GM12878 (cell line): Measurements from ENCODE around the gene CLEC16A. TPM values are rescaled to one million over a fixed set of nuclear protein-coding genes. Genes with fewer than 3 reads are reported as not detected.

Source experiments
- ATAC-seq: fragments of 200-7000 bp; cut with Tn5 transposase; 3 replicates; pipeline ENCODE4 v1.9.1; 2020; ENCODE audit warnings: mild to moderate bottlenecking, moderate library complexity
- BruUV-seq: library from RNA; stranded (reverse); fragments of 400-500 nt; replicated peaks from 2 replicates; lab custom pipeline; 2021; lab: Mats Ljungman, UMichigan
- CTCF ChIA-PET: fragments of 300-600 bp; sonication (Branson Sonifier 250); formaldehyde crosslinking; extraction: SDS; loops from one replicate; lab custom pipeline; 2021; ENCODE audit warnings: inconsistent platforms; lab: Yijun Ruan, JAX
- POLR2A ChIA-PET: fragments of 350-600 bp; formaldehyde crosslinking; extraction: SDS; loops from one replicate; lab custom pipeline; 2021; ENCODE audit warnings: inconsistent platforms; lab: Charles Lee
- RAD21 ChIA-PET: fragments of 300-600 bp; sonication (Branson Sonifier 250); formaldehyde crosslinking; loops from one replicate; lab custom pipeline; 2023; ENCODE audit warnings: antibody characterized with exemption; ENCODE audit not compliant: unreplicated experiment; lab: Charles Lee
- SMC1A ChIA-PET: fragments of 300-600 bp; sonication (Branson Sonifier 250); formaldehyde crosslinking; loops from one replicate; lab custom pipeline; 2023; ENCODE audit not compliant: unreplicated experiment, uncharacterized antibody; lab: Charles Lee
- DNase-seq: peaks from one replicate; pipeline ENCODE4 v3.0.0-alpha.2; 2011; ENCODE audit warnings: low read depth, low spot score
- FAIRE-seq: peaks from 3 replicates; lab custom pipeline; 2011; peaks lifted over from hg19 to GRCh38; lab: Jason Lieb, UNC
- H2AFZ ChIP-seq: 2 replicates; pipeline ENCODE4 v1.6.0; 2011; ENCODE audit warnings: low read depth, low read length, control low read depth; ENCODE audit not compliant: control insufficient read depth
- H3K27ac ChIP-seq: 2 replicates; pipeline ENCODE4 v1.5.1; 2011; ENCODE audit warnings: control low read depth; ENCODE audit not compliant: control insufficient read depth, insufficient read depth
- H3K27me3 ChIP-seq, 2 experiments: replicated peaks in 1 of 2; 2 replicates each; pipeline versions ENCODE4 v1.6.0 to v1.6.1; 2011; ENCODE audit warnings: low read length in 1 of 2; ENCODE audit not compliant: control insufficient read depth in 2 of 2, insufficient read depth in 2 of 2
- H3K36me3 ChIP-seq, 2 experiments: 2 replicates each; pipeline ENCODE4 v1.5.1; 2011; ENCODE audit warnings: low read length in 1 of 2; ENCODE audit not compliant: control insufficient read depth in 2 of 2, insufficient read depth in 2 of 2
- H3K4me1 ChIP-seq: 2 replicates; pipeline ENCODE4 v1.6.1; 2011; ENCODE audit warnings: mild to moderate bottlenecking, low read length, moderate library complexity, mixed read lengths; ENCODE audit not compliant: control insufficient read depth, insufficient read depth
- H3K4me2 ChIP-seq: 2 replicates; pipeline ENCODE4 v1.6.0; 2011; ENCODE audit warnings: control low read depth; ENCODE audit not compliant: control insufficient read depth, insufficient read depth
- H3K4me3 ChIP-seq: fragments of 200-600 bp; sonication (generic); 2 replicates; pipeline ENCODE4 v1.5.1; 2016
- H3K79me2 ChIP-seq: 2 replicates; pipeline ENCODE4 v1.6.0; 2011; ENCODE audit warnings: low read length; ENCODE audit not compliant: control insufficient read depth, insufficient read depth
- H3K9ac ChIP-seq: 2 replicates; pipeline ENCODE4 v1.8.0; 2011; ENCODE audit warnings: low read length, control low read depth, mixed read lengths; ENCODE audit not compliant: control insufficient read depth, insufficient read depth
- H3K9me3 ChIP-seq: replicated peaks from 3 replicates; pipeline ENCODE4 v1.5.1; 2011; ENCODE audit warnings: mild to moderate bottlenecking, low read length; ENCODE audit not compliant: control insufficient read depth, insufficient read depth
- H4K20me1 ChIP-seq: 2 replicates; pipeline ENCODE4 v1.6.0; 2011; ENCODE audit not compliant: control insufficient read depth, insufficient read depth
- FOXM1 ChIP-seq: IDR thresholded peaks from 2 replicates; pipeline ENCODE4 v1.6.1; 2012; ENCODE audit warnings: low read depth, mild to moderate bottlenecking, inconsistent platforms, low read length, moderate library complexity
- HDGF ChIP-seq: fragments of 450-650 bp; IDR thresholded peaks from 2 replicates; pipeline ENCODE4 v1.6.1; 2016; ENCODE audit warnings: antibody characterized with exemption
- MEF2A ChIP-seq: IDR thresholded peaks from 2 replicates; pipeline ENCODE4 v1.6.1; 2011; ENCODE audit warnings: low read depth, mild to moderate bottlenecking, low read length, moderate library complexity; ENCODE audit not compliant: insufficient read depth
- MYC ChIP-seq: IDR thresholded peaks from 2 replicates; pipeline ENCODE4 v1.6.1; 2011; ENCODE audit warnings: mild to moderate bottlenecking, low read length, moderate library complexity, inconsistent platforms; ENCODE audit not compliant: insufficient read depth, insufficient replicate concordance, insufficient read length, severe bottlenecking
- NFIC ChIP-seq: IDR thresholded peaks from 2 replicates; pipeline ENCODE4 v1.6.1; 2012; ENCODE audit warnings: low read depth, mild to moderate bottlenecking, inconsistent platforms, low read length, moderate library complexity
- NFYB ChIP-seq: IDR thresholded peaks from 2 replicates; pipeline ENCODE4 v1.6.1; 2011; ENCODE audit warnings: low read depth, mild to moderate bottlenecking, low read length, improper control_type of control experiment, moderate library complexity; ENCODE audit not compliant: insufficient read depth
- PKNOX1 ChIP-seq: fragments of 450-650 bp; IDR thresholded peaks from 2 replicates; pipeline ENCODE4 v1.6.1; 2016; ENCODE audit warnings: mild to moderate bottlenecking
- POLR2AphosphoS5 ChIP-seq: IDR thresholded peaks from 2 replicates; pipeline ENCODE4 v1.6.1; 2011; ENCODE audit warnings: mild to moderate bottlenecking, low read length, inconsistent platforms
- RB1 ChIP-seq: fragments of 450-650 bp; formaldehyde crosslinking; IDR thresholded peaks from 2 replicates; pipeline ENCODE4 v1.6.1; 2017; ENCODE audit warnings: mild to moderate bottlenecking, borderline replicate concordance
- RBBP5 ChIP-seq: fragments of 200-600 bp; sonication (generic); conservative IDR thresholded peaks from 2 replicates; pipeline ENCODE4 v1.6.1; 2016
- YBX1 ChIP-seq: fragments of 450-650 bp; IDR thresholded peaks from 2 replicates; pipeline ENCODE4 v1.6.1; 2016; ENCODE audit warnings: antibody characterized with exemption
- ZSCAN29 ChIP-seq: fragments of 450-650 bp; IDR thresholded peaks from 2 replicates; pipeline ENCODE4 v1.6.1; 2017; ENCODE audit warnings: mild to moderate bottlenecking, moderate library complexity
- WGBS: methylation state at CpG from one replicate; pipeline ENCODE4 v1.1.6; 2016; ENCODE audit warnings: low lambda C conversion rate; ENCODE audit not compliant: insufficient replicate concordance, insufficient coverage; ENCODE audit errors: missing lambda C conversion rate; 5-methylcytosine and 5-hydroxymethylcytosine counted together
- in situ Hi-C: fragments of 300-500 bp; cut with MboI; formaldehyde crosslinking; loops from 9 replicates; pipeline ENCODE4 v1.14.3; 2018; ENCODE audit warnings: mixed read lengths
- intact Hi-C: fragments of 100-400 bp; cut with micrococcal nuclease; formaldehyde crosslinking; loops from one replicate; pipeline ENCODE4 v1.14.2; 2022; ENCODE audit not compliant: unreplicated experiment
- polyA plus RNA-seq, 11 experiments: library from polyadenylated mRNA; depleted of rRNA in 4 of 11; unstranded in 6 of 11; stranded (reverse) in 5 of 11; fragments of >200 nt; fragmentation: Nextera tagmentation in 4 of 11; fragmentation: Illumina TruSeq in 1 of 11; extraction: Ambion mirVana in 4 of 11; extraction: Trizol in 1 of 11; gene quantifications; 1 replicate in 1 of 11; 2 replicates in 10 of 11; pipeline versions ENCODE4 v1.2.1 to v1.2.3, GENCODE V29; 2011 to 2016; ENCODE audit warnings: inconsistent platforms in 2 of 11, missing spikeins in 2 of 11, low read depth in 1 of 11
- total RNA-seq, 4 experiments: library from RNA; depleted of rRNA in 3 of 4; stranded (reverse); fragments of >200 nt in 3 of 4; fragmentation: Illumina TruSeq in 1 of 4; extraction: Trizol in 1 of 4; gene quantifications; 2 replicates each; pipeline versions ENCODE4 v1.2.1 to v1.2.3, GENCODE V29; 2013 to 2021
- TF ChIP-seq, protein P1 (sequence below): IDR thresholded peaks from 2 replicates; pipeline ENCODE4 v1.6.1; 2011; ENCODE audit warnings: mild to moderate bottlenecking, low read depth, low read length, moderate library complexity; ENCODE audit not compliant: insufficient replicate concordance
- TF ChIP-seq, protein P2 (sequence below): IDR thresholded peaks from 2 replicates; pipeline ENCODE4 v1.6.1; 2012; ENCODE audit warnings: low read depth, low read length, improper control_type of control experiment

CLEC16A gene
- total and polyA plus RNA-seq, 10 of the 15 experiments (the other 5 are each of a cell fraction or from before 2014, with no cell fraction given) = 1.5 to 28.8 (median 19.2) TPM

- 91% methylated on average over 13 of the region's 13 CpGs for WGBS
- H3K79me2 ChIP-seq = no peaks in the 10 kb centered on the region
- no peaks in the 10 kb centered on the region for H4K20me1 ChIP-seq
- CTCF ChIA-PET = no interaction called here
- no peak overlapping the region for H3K4me3 ChIP-seq
- no peak for DNase-seq
- no peaks in the 10 kb centered on the region for H3K27me3 ChIP-seq
- in situ Hi-C loops = no loop called here
- peaks cover 0 to 4% of the 10 kb centered on the region in 2 experiments; a peak in 1 of 4 replicates for H3K36me3 ChIP-seq
- no peak for TF ChIP-seq POLR2AphosphoS5
- TF ChIP-seq YBX1 = no peak
- no peak for TF ChIP-seq MEF2A
- TF ChIP-seq MYC = no peak
- no peak for TF ChIP-seq RBBP5
- no peak for TF ChIP-seq NFYB
- no peak for TF ChIP-seq FOXM1
- no peak for TF ChIP-seq ZSCAN29
- no peak for TF ChIP-seq HDGF
- no peak for TF ChIP-seq PKNOX1
- no peak for TF ChIP-seq RB1
- TF ChIP-seq, protein P1, sequence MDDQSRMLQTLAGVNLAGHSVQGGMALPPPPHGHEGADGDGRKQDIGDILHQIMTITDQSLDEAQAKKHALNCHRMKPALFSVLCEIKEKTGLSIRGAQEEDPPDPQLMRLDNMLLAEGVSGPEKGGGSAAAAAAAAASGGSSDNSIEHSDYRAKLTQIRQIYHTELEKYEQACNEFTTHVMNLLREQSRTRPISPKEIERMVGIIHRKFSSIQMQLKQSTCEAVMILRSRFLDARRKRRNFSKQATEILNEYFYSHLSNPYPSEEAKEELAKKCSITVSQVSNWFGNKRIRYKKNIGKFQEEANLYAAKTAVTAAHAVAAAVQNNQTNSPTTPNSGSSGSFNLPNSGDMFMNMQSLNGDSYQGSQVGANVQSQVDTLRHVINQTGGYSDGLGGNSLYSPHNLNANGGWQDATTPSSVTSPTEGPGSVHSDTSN = no peak
- TF ChIP-seq, protein P2, sequence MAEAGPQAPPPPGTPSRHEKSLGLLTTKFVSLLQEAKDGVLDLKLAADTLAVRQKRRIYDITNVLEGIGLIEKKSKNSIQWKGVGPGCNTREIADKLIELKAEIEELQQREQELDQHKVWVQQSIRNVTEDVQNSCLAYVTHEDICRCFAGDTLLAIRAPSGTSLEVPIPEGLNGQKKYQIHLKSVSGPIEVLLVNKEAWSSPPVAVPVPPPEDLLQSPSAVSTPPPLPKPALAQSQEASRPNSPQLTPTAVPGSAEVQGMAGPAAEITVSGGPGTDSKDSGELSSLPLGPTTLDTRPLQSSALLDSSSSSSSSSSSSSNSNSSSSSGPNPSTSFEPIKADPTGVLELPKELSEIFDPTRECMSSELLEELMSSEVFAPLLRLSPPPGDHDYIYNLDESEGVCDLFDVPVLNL = no peak
- no peak for TF ChIP-seq NFIC
- peaks cover 7% of the 10 kb centered on the region for H3K4me1 ChIP-seq
- POLR2A ChIA-PET = interaction anchor here (0.7 kb wide), 1 partner anchor 130 kb away, joined by 3 read pairs; no protein-coding TSS in a partner anchor
- no peak for FAIRE-seq
- intact Hi-C loops = no loop called here
- RAD21 ChIA-PET = no interaction called here
- no peaks in the 10 kb centered on the region for H3K9me3 ChIP-seq
- SMC1A ChIA-PET = interaction anchor here (2.0 kb wide), 1 partner anchor 12 kb away, joined by 5 read pairs; no protein-coding TSS in a partner anchor
- no peak overlapping the region for H3K4me2 ChIP-seq
- no peak overlapping the region for H3K27ac ChIP-seq
- H3K9ac ChIP-seq = no peak overlapping the region
- BruUV-seq = no TSS peak
- ATAC-seq = no peak
- no peak overlapping the region for H2AFZ ChIP-seq
Measured at GRCh38 chr16:11155284-11155806, 211.0 kb downstream of the CLEC16A start.
